H1 (cell line): Measurements from ENCODE around the gene FAM83B. TPM values are rescaled to one million over a fixed set of nuclear protein-coding genes. Genes with fewer than 3 reads are reported as not detected.
A peak's percentile ranks its signal among the peaks of the same experiment; 100 is the strongest.

Experiments used
- CTCF ChIA-PET: fragments of 300-600 bp; sonication (Branson Sonifier 250); formaldehyde crosslinking; loops from one replicate; lab custom pipeline; 2021; ENCODE audit not compliant: partially characterized antibody; lab: Charles Lee
- POLR2A ChIA-PET: fragments of 300-600 bp; sonication (Branson Sonifier 250); formaldehyde crosslinking; loops from one replicate; lab custom pipeline; 2021; ENCODE audit warnings: inconsistent platforms; ENCODE audit not compliant: partially characterized antibody; lab: Charles Lee
- DNase-seq, 2 experiments: peaks; one replicate each; pipeline versions ENCODE4 v3.0.0 to v3.0.0-alpha.2; 2010 to 2022; ENCODE audit warnings: low spot score in 2 of 2, low read depth in 1 of 2, mixed read lengths in 1 of 2
- FAIRE-seq: peaks from 2 replicates; lab custom pipeline; 2011; peaks lifted over from hg19 to GRCh38; lab: Jason Lieb, UNC
- H2AFZ ChIP-seq: 2 replicates; pipeline ENCODE4 v1.8.1; 2012; ENCODE audit warnings: low read length, inconsistent platforms
- H2AK5ac ChIP-seq: 2 replicates; pipeline ENCODE4 v1.6.1; 2013; ENCODE audit warnings: low read depth, low read length
- H2BK120ac ChIP-seq: replicated peaks from 2 replicates; pipeline ENCODE3; 2013; ENCODE audit warnings: low read depth, low read length, inconsistent platforms
- H2BK12ac ChIP-seq: 2 replicates; pipeline ENCODE4 v1.6.1; 2013; ENCODE audit warnings: low read depth, low read length
- H2BK15ac ChIP-seq: 2 replicates; pipeline ENCODE4 v1.6.1; 2013; ENCODE audit warnings: low read length
- H2BK20ac ChIP-seq: 2 replicates; pipeline ENCODE4 v1.6.1; 2013; ENCODE audit warnings: low read length
- H2BK5ac ChIP-seq: 2 replicates; pipeline ENCODE4 v1.6.1; 2013; ENCODE audit warnings: low read depth, low read length
- H3K14ac ChIP-seq: 2 replicates; pipeline ENCODE4 v1.6.1; 2013; ENCODE audit warnings: inconsistent platforms; ENCODE audit not compliant: insufficient read length
- H3K18ac ChIP-seq: 2 replicates; pipeline ENCODE4 v1.6.1; 2013; ENCODE audit warnings: low read length; ENCODE audit errors: extremely low read depth
- H3K23ac ChIP-seq: 2 replicates; pipeline ENCODE4 v1.6.1; 2013; ENCODE audit warnings: inconsistent platforms; ENCODE audit not compliant: insufficient read length
- H3K23me2 ChIP-seq: 2 replicates; pipeline ENCODE4 v1.6.1; 2013; ENCODE audit warnings: low read depth, low read length
- H3K27ac ChIP-seq: 2 replicates; pipeline ENCODE4 v1.6.1; 2011; ENCODE audit warnings: low read depth, low read length, inconsistent platforms
- H3K27me3 ChIP-seq, 4 experiments: replicated peaks in 1 of 4; 1 replicate in 1 of 4; 2 replicates in 3 of 4; pipeline versions ENCODE4 v1.6.1 to v1.8.1; 2011 to 2013; ENCODE audit warnings: low read length in 3 of 4, mild to moderate bottlenecking in 3 of 4, inconsistent platforms in 2 of 4, mixed read lengths in 2 of 4, moderate library complexity in 1 of 4; ENCODE audit not compliant: control insufficient read depth in 3 of 4, insufficient read depth in 3 of 4; ENCODE audit errors: extremely low read depth in 1 of 4
- H3K36me3 ChIP-seq, 4 experiments: 2 replicates each; pipeline versions ENCODE4 v1.6.1 to v1.8.1; 2011 to 2013; ENCODE audit warnings: mild to moderate bottlenecking in 4 of 4, low read length in 3 of 4, moderate library complexity in 2 of 4, control low read depth in 1 of 4, inconsistent platforms in 1 of 4; ENCODE audit not compliant: insufficient read depth in 4 of 4, control insufficient read depth in 2 of 4
- H3K4ac ChIP-seq: replicated peaks from 2 replicates; pipeline ENCODE3; 2013; ENCODE audit warnings: low read length, low read depth, mixed read lengths, inconsistent platforms; ENCODE audit not compliant: insufficient read length
- H3K4me1 ChIP-seq, 4 experiments: replicated peaks in 1 of 4; 1 replicate in 1 of 4; 2 replicates in 3 of 4; pipeline versions ENCODE4 v1.6.1 to v1.8.1; 2011 to 2013; ENCODE audit warnings: low read length in 3 of 4, inconsistent platforms in 2 of 4, mixed read lengths in 1 of 4; ENCODE audit not compliant: insufficient read depth in 4 of 4, control insufficient read depth in 3 of 4
- H3K4me2 ChIP-seq, 2 experiments: 2 replicates each; pipeline versions ENCODE4 v1.6.1 to v1.8.1; 2011 to 2013; ENCODE audit warnings: low read depth in 2 of 2, low read length in 2 of 2, control low read depth in 1 of 2, inconsistent platforms in 1 of 2, mild to moderate bottlenecking in 1 of 2; ENCODE audit not compliant: insufficient read depth in 1 of 2
- H3K4me3 ChIP-seq, 4 experiments: fragments of 200-600, 300-600 bp in 1 of 4; sonication (generic), shearing (Covaris generic), sonication (Bioruptor Twin) in 1 of 4; 2 replicates each; pipeline versions ENCODE4 v1.5.1 to v1.8.1; 2011 to 2016; ENCODE audit warnings: low read length in 4 of 4, low read depth in 3 of 4, control low read depth in 2 of 4, inconsistent platforms in 2 of 4, mild to moderate bottlenecking in 2 of 4, mixed read lengths in 1 of 4, moderate library complexity in 1 of 4; ENCODE audit not compliant: insufficient read depth in 2 of 4; ENCODE audit errors: extremely low read depth in 1 of 4
- H3K56ac ChIP-seq: replicated peaks from 2 replicates; pipeline ENCODE3; 2013; ENCODE audit warnings: low read depth, mild to moderate bottlenecking, mixed read lengths, low read length, inconsistent platforms; ENCODE audit not compliant: insufficient read length
- H3K79me1 ChIP-seq: 2 replicates; pipeline ENCODE4 v1.6.1; 2013; ENCODE audit warnings: low read depth, low read length, control low read depth
- H3K79me2 ChIP-seq, 2 experiments: 2 replicates each; pipeline versions ENCODE4 v1.6.1 to v1.8.1; 2012 to 2013; ENCODE audit warnings: low read length in 2 of 2, mild to moderate bottlenecking in 2 of 2, inconsistent platforms in 1 of 2; ENCODE audit not compliant: insufficient read depth in 2 of 2, control insufficient read depth in 1 of 2
- H3K9ac ChIP-seq, 4 experiments: replicated peaks in 1 of 4; 1 replicate in 1 of 4; 2 replicates in 3 of 4; pipeline versions ENCODE4 v1.6.1 to v1.8.1; 2011 to 2013; ENCODE audit warnings: low read depth in 3 of 4, low read length in 3 of 4, control low read depth in 2 of 4, mild to moderate bottlenecking in 2 of 4, moderate library complexity in 2 of 4, inconsistent platforms in 1 of 4; ENCODE audit errors: extremely low read depth in 1 of 4
- H3K9me3 ChIP-seq, 2 experiments: 2 replicates each; pipeline versions ENCODE4 v1.6.1 to v1.8.1; 2012 to 2013; ENCODE audit warnings: mild to moderate bottlenecking in 2 of 2, moderate library complexity in 2 of 2, control low read depth in 1 of 2, inconsistent platforms in 1 of 2, low read depth in 1 of 2, low read length in 1 of 2, mixed read lengths in 1 of 2; ENCODE audit not compliant: insufficient read depth in 2 of 2
- H4K20me1 ChIP-seq, 2 experiments: replicated peaks in 1 of 2; 2 replicates each; pipeline versions ENCODE3 to v1.8.1; 2011 to 2013; ENCODE audit warnings: inconsistent platforms in 2 of 2, low read length in 2 of 2, mild to moderate bottlenecking in 1 of 2; ENCODE audit not compliant: insufficient read depth in 2 of 2, control insufficient read depth in 1 of 2
- H4K5ac ChIP-seq: 2 replicates; pipeline ENCODE4 v1.6.1; 2013; ENCODE audit warnings: low read length, low read depth, mixed read lengths, inconsistent platforms; ENCODE audit not compliant: insufficient read length
- H4K8ac ChIP-seq: 2 replicates; pipeline ENCODE4 v1.8.0; 2013; ENCODE audit warnings: mild to moderate bottlenecking, moderate library complexity, low read length, inconsistent platforms; ENCODE audit not compliant: insufficient read depth; ENCODE audit errors: extremely low read depth
- H4K91ac ChIP-seq: replicated peaks from 2 replicates; pipeline ENCODE3; 2013; ENCODE audit warnings: low read length, mixed read lengths, inconsistent platforms; ENCODE audit not compliant: insufficient read length
- CEBPB ChIP-seq: IDR thresholded peaks from 2 replicates; pipeline ENCODE4 v1.6.1; 2012; ENCODE audit warnings: low read depth, low read length
- EZH2 ChIP-seq: fragments of 200-600 bp; sonication (generic); IDR thresholded peaks from 2 replicates; pipeline ENCODE4 v1.7.1; 2012; ENCODE audit warnings: low read depth, mild to moderate bottlenecking, moderate library complexity, low read length, inconsistent platforms; ENCODE audit not compliant: severe bottlenecking
- WGBS, 2 experiments: shearing (Covaris generic) in 1 of 2; methylation state at CpG; one replicate each; pipeline versions ENCODE4 v1.1.6 to v1.1.7; 2013 to 2015; ENCODE audit warnings: low lambda C conversion rate in 2 of 2, mixed read lengths in 2 of 2, inconsistent platforms in 1 of 2, low coverage in 1 of 2, missing lambda C conversion rate in 1 of 2; ENCODE audit not compliant: insufficient replicate concordance in 2 of 2, insufficient coverage in 1 of 2, insufficient read length in 1 of 2; ENCODE audit errors: extremely low coverage in 1 of 2, missing lambda C conversion rate in 1 of 2; 5-methylcytosine and 5-hydroxymethylcytosine counted together
- polyA plus RNA-seq, 7 experiments: library from polyadenylated mRNA; depleted of rRNA in 3 of 7; stranded (reverse) in 5 of 7; unstranded in 2 of 7; fragments of >200 nt in 5 of 7; fragments of 200-250 nt in 2 of 7; gene quantifications; 1 replicate in 5 of 7; 2 replicates in 1 of 7; 4 replicates in 1 of 7; pipeline versions ENCODE4 v1.2.1 to v1.2.3, GENCODE V29; 2011 to 2013; ENCODE audit warnings: missing spikeins in 2 of 7, mixed read lengths in 2 of 7
- total RNA-seq: library from RNA; stranded (reverse); fragmentation: NEBNext Ultra II Directional; extraction: Animal tissue kit (Norgen Biotek cat#: 25700); gene quantifications from 2 replicates; pipeline ENCODE4 v1.2.1, GENCODE V29; 2021

The FAM83B gene
- total and polyA plus RNA-seq, 2 of the 8 experiments (the other 6 are each of a cell fraction or from before 2014, with no cell fraction given): 0.71 to 5.7 TPM

DNA sequence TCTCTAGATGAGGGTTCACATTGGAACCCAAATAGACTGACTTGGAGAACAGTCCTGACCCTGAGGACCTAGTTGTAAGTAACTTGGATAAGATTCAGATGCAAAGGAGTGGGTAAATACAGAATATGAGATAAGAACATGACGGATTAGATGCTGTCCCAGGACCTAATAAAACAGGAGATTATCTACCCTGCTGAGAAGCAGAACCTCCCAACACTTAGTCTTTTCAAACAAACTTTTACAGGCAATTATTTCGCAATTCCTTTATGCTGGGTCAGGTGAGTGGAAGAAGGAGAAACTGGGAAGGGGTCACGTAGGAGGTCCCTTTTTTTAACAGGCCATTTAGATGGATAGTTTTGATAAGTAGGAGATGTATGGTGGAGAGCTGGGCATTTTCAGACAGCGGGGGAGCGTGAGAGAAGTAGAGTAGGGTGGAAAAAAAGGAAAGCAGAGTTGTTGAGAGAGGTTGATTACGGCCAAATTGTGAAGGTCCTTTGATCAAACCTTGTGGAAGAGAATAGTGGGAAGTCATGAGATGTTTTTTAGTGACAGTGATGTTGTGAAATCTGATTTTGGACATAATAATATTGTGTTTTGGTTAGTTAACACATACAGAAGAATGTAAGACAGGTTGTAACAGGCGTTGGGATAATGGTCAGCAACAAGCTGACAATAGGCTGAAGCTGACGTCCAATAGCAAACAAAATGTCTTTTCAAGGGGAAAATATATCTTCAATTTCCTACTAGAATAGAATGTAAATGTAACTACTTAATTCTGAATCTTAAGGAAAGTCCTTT, 32.8 kb downstream of the FAM83B start:
- no peak overlapping the region for H3K4me3 ChIP-seq
- CTCF ChIA-PET: interaction anchor here (0.6 to 1.4 kb wide), 3 partner anchors 114 to 186 kb away, joined by 3 to 4 read pairs (median 3); no protein-coding TSS in a partner anchor
- no peaks in the 10 kb centered on the region for H3K23me2 ChIP-seq
- FAIRE-seq: no peak
- H3K36me3 ChIP-seq: no peaks in the 10 kb centered on the region
- no peak overlapping the region for H3K23ac ChIP-seq
- no peak overlapping the region for H3K9ac ChIP-seq
- TF ChIP-seq CEBPB: peak; percentile 75; the same call in 1 of the 2 replicates
- TF ChIP-seq EZH2: no peak
- H3K56ac ChIP-seq: no peak overlapping the region
- no peaks in the 10 kb centered on the region for H3K79me2 ChIP-seq
- no peak overlapping the region for H3K27ac ChIP-seq
- no peak overlapping the region for H2BK5ac ChIP-seq
- no peak overlapping the region for H4K91ac ChIP-seq
- no peaks in the 10 kb centered on the region for H3K9me3 ChIP-seq
- H3K18ac ChIP-seq: no peak overlapping the region
- no peak overlapping the region for H2AK5ac ChIP-seq
- H2AFZ ChIP-seq: no peak overlapping the region
- DNase-seq: no peak
- no peak overlapping the region for H3K14ac ChIP-seq
- H3K4me2 ChIP-seq: no peak overlapping the region
- no peak overlapping the region for H3K4ac ChIP-seq
- no peaks in the 10 kb centered on the region for H3K4me1 ChIP-seq
- H2BK120ac ChIP-seq: no peak overlapping the region
- H3K27me3 ChIP-seq: no peaks in the 10 kb centered on the region
- H4K8ac ChIP-seq: no peak overlapping the region
- H3K79me1 ChIP-seq: no peaks in the 10 kb centered on the region
- H4K5ac ChIP-seq: no peak overlapping the region
- no peaks in the 10 kb centered on the region for H4K20me1 ChIP-seq
- POLR2A ChIA-PET: no interaction called here
- H2BK20ac ChIP-seq: no peak overlapping the region
- 64% methylated on average over 8 of the region's 8 CpGs; no CpG with 5 or more reads in 1 of the 2 experiments for WGBS, 2 experiments
- H2BK15ac ChIP-seq: no peak overlapping the region
- no peak overlapping the region for H2BK12ac ChIP-seq
